Measurements from ENCODE around the gene GPR42.

The GPR42 gene

GRCh38 chr19:35334144-35334753 is 36.6 kb upstream of the GPR42 start:
- TF ChIP-seq, protein P1, sequence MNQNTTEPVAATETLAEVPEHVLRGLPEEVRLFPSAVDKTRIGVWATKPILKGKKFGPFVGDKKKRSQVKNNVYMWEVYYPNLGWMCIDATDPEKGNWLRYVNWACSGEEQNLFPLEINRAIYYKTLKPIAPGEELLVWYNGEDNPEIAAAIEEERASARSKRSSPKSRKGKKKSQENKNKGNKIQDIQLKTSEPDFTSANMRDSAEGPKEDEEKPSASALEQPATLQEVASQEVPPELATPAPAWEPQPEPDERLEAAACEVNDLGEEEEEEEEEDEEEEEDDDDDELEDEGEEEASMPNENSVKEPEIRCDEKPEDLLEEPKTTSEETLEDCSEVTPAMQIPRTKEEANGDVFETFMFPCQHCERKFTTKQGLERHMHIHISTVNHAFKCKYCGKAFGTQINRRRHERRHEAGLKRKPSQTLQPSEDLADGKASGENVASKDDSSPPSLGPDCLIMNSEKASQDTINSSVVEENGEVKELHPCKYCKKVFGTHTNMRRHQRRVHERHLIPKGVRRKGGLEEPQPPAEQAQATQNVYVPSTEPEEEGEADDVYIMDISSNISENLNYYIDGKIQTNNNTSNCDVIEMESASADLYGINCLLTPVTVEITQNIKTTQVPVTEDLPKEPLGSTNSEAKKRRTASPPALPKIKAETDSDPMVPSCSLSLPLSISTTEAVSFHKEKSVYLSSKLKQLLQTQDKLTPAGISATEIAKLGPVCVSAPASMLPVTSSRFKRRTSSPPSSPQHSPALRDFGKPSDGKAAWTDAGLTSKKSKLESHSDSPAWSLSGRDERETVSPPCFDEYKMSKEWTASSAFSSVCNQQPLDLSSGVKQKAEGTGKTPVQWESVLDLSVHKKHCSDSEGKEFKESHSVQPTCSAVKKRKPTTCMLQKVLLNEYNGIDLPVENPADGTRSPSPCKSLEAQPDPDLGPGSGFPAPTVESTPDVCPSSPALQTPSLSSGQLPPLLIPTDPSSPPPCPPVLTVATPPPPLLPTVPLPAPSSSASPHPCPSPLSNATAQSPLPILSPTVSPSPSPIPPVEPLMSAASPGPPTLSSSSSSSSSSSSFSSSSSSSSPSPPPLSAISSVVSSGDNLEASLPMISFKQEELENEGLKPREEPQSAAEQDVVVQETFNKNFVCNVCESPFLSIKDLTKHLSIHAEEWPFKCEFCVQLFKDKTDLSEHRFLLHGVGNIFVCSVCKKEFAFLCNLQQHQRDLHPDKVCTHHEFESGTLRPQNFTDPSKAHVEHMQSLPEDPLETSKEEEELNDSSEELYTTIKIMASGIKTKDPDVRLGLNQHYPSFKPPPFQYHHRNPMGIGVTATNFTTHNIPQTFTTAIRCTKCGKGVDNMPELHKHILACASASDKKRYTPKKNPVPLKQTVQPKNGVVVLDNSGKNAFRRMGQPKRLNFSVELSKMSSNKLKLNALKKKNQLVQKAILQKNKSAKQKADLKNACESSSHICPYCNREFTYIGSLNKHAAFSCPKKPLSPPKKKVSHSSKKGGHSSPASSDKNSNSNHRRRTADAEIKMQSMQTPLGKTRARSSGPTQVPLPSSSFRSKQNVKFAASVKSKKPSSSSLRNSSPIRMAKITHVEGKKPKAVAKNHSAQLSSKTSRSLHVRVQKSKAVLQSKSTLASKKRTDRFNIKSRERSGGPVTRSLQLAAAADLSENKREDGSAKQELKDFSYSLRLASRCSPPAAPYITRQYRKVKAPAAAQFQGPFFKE (tag by site-specific recombination; IDR thresholded peaks at IDR 0.05; ENCODE audit: borderline replicate concordance): no peak
- TF ChIP-seq, protein P2, sequence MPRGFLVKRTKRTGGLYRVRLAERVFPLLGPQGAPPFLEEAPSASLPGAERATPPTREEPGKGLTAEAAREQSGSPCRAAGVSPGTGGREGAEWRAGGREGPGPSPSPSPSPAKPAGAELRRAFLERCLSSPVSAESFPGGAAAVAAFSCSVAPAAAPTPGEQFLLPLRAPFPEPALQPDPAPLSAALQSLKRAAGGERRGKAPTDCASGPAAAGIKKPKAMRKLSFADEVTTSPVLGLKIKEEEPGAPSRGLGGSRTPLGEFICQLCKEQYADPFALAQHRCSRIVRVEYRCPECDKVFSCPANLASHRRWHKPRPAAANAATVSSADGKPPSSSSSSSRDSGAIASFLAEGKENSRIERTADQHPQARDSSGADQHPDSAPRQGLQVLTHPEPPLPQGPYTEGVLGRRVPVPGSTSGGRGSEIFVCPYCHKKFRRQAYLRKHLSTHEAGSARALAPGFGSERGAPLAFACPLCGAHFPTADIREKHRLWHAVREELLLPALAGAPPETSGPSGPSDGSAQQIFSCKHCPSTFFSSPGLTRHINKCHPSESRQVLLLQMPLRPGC (tag by site-specific recombination; IDR thresholded peaks at IDR 0.05): no peak
- TF ChIP-seq, protein P3, sequence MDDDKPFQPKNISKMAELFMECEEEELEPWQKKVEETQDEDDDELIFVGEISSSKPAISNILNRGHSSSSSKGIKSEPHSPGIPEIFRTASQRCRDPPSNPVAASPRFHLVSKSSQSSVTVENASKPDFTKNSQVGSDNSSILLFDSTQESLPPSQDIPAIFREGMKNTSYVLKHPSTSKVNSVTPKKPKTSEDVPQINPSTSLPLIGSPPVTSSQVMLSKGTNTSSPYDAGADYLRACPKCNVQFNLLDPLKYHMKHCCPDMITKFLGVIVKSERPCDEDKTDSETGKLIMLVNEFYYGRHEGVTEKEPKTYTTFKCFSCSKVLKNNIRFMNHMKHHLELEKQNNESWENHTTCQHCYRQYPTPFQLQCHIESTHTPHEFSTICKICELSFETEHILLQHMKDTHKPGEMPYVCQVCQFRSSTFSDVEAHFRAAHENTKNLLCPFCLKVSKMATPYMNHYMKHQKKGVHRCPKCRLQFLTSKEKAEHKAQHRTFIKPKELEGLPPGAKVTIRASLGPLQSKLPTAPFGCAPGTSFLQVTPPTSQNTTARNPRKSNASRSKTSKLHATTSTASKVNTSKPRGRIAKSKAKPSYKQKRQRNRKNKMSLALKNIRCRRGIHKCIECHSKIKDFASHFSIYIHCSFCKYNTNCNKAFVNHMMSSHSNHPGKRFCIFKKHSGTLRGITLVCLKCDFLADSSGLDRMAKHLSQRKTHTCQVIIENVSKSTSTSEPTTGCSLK (tag by site-specific recombination; IDR thresholded peaks at IDR 0.05): no peak
- TF ChIP-seq SP3 (tag by site-specific recombination; IDR thresholded peaks at IDR 0.05) (no peak), GLIS1 (tag by site-specific recombination; IDR thresholded peaks at IDR 0.05) (no peak), ZNF112 (tag by site-specific recombination; IDR thresholded peaks at IDR 0.05) (no peak), ZNF544 (tag by site-specific recombination; IDR thresholded peaks at IDR 0.05) (no peak), ZNF426 (tag by site-specific recombination; IDR thresholded peaks at IDR 0.05) (no peak), ZNF274 (IDR thresholded peaks at IDR 0.05; ENCODE audit: low read length) (no peak), ZNF274 (tag by site-specific recombination; IDR thresholded peaks at IDR 0.05; ENCODE audit: borderline replicate concordance) (no peak), ZNF366 (tag by site-specific recombination; conservative IDR thresholded peaks at IDR 0.05) (no peak), KLF9 (tag by site-specific recombination; IDR thresholded peaks at IDR 0.05; ENCODE audit: low read depth) (no peak), ZNF133 (tag by site-specific recombination; IDR thresholded peaks at IDR 0.05) (no peak), ZNF664 (tag by site-specific recombination; IDR thresholded peaks at IDR 0.05) (no peak), ZBTB26 (tag by site-specific recombination; optimal IDR thresholded peaks at IDR 0.05) (no peak), ZNF292 (tag by site-specific recombination; IDR thresholded peaks at IDR 0.05; ENCODE audit: borderline replicate concordance, low read depth) (no peak), GLIS2 (tag by site-specific recombination; IDR thresholded peaks at IDR 0.05) (no peak)
- TF ChIP-seq, protein P4, sequence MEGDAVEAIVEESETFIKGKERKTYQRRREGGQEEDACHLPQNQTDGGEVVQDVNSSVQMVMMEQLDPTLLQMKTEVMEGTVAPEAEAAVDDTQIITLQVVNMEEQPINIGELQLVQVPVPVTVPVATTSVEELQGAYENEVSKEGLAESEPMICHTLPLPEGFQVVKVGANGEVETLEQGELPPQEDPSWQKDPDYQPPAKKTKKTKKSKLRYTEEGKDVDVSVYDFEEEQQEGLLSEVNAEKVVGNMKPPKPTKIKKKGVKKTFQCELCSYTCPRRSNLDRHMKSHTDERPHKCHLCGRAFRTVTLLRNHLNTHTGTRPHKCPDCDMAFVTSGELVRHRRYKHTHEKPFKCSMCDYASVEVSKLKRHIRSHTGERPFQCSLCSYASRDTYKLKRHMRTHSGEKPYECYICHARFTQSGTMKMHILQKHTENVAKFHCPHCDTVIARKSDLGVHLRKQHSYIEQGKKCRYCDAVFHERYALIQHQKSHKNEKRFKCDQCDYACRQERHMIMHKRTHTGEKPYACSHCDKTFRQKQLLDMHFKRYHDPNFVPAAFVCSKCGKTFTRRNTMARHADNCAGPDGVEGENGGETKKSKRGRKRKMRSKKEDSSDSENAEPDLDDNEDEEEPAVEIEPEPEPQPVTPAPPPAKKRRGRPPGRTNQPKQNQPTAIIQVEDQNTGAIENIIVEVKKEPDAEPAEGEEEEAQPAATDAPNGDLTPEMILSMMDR (tag by site-specific recombination; IDR thresholded peaks at IDR 0.05): no peak
- TF ChIP-seq, protein P5, sequence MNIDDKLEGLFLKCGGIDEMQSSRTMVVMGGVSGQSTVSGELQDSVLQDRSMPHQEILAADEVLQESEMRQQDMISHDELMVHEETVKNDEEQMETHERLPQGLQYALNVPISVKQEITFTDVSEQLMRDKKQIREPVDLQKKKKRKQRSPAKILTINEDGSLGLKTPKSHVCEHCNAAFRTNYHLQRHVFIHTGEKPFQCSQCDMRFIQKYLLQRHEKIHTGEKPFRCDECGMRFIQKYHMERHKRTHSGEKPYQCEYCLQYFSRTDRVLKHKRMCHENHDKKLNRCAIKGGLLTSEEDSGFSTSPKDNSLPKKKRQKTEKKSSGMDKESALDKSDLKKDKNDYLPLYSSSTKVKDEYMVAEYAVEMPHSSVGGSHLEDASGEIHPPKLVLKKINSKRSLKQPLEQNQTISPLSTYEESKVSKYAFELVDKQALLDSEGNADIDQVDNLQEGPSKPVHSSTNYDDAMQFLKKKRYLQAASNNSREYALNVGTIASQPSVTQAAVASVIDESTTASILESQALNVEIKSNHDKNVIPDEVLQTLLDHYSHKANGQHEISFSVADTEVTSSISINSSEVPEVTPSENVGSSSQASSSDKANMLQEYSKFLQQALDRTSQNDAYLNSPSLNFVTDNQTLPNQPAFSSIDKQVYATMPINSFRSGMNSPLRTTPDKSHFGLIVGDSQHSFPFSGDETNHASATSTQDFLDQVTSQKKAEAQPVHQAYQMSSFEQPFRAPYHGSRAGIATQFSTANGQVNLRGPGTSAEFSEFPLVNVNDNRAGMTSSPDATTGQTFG (tag by site-specific recombination; IDR thresholded peaks at IDR 0.05; ENCODE audit: borderline replicate concordance): no peak
- TF ChIP-seq, protein P6, sequence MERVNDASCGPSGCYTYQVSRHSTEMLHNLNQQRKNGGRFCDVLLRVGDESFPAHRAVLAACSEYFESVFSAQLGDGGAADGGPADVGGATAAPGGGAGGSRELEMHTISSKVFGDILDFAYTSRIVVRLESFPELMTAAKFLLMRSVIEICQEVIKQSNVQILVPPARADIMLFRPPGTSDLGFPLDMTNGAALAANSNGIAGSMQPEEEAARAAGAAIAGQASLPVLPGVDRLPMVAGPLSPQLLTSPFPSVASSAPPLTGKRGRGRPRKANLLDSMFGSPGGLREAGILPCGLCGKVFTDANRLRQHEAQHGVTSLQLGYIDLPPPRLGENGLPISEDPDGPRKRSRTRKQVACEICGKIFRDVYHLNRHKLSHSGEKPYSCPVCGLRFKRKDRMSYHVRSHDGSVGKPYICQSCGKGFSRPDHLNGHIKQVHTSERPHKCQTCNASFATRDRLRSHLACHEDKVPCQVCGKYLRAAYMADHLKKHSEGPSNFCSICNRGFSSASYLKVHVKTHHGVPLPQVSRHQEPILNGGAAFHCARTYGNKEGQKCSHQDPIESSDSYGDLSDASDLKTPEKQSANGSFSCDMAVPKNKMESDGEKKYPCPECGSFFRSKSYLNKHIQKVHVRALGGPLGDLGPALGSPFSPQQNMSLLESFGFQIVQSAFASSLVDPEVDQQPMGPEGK (tag by site-specific recombination; IDR thresholded peaks at IDR 0.05): no peak
- ChIA-PET POLR2A (no interaction called here), CTCF (interaction anchor here (1.0 to 6.8 kb wide), 6 partner anchors 19 to 358 kb away, joined by 3 to 40 read pairs (median 6); no protein-coding TSS in a partner anchor)
- Histone ChIP-seq H3K27ac (ENCODE audit: extremely low read depth, low read depth, low read length) (no peak overlapping the region), H3K4me1 (ENCODE audit: control insufficient read depth, insufficient read depth, low read length) (no peaks in the 10 kb centered on the region), H3K4me3 (ENCODE audit: low read depth, low read length) (no peak overlapping the region), H3K36me3 (ENCODE audit: control insufficient read depth in 2 of 2, insufficient read depth in 1 of 2, low read length in 2 of 2) (no peaks in the 10 kb centered on the region), H3K9me3 (ENCODE audit: control insufficient read depth, insufficient read depth, low read depth, low read length) (no peaks in the 10 kb centered on the region)
